Osteoblast (primary cell): ENCODE measurements around the gene SSTR5. TPM values are rescaled to one million over a fixed set of nuclear protein-coding genes. Genes with fewer than 3 reads are reported as not detected.

Experiments
- DNase-seq: peaks from one replicate; pipeline ENCODE4 v3.0.0; 2011; ENCODE audit warnings: low spot score, mixed read lengths; ENCODE audit not compliant: insufficient read length; ENCODE audit errors: missing footprints
- H2AFZ ChIP-seq: 2 replicates; pipeline ENCODE4 v1.6.0; 2011; ENCODE audit warnings: mild to moderate bottlenecking, low read length
- H3K27ac ChIP-seq: 2 replicates; pipeline ENCODE4 v1.5.1; 2011; ENCODE audit warnings: mild to moderate bottlenecking, low read depth, low read length, moderate library complexity
- H3K27me3 ChIP-seq: 2 replicates; pipeline ENCODE4 v1.6.0; 2012; ENCODE audit warnings: mild to moderate bottlenecking, control low read depth, inconsistent platforms, low read length, moderate library complexity; ENCODE audit not compliant: insufficient read depth
- H3K36me3 ChIP-seq: 2 replicates; pipeline ENCODE4 v1.5.1; 2011; ENCODE audit warnings: mild to moderate bottlenecking, low read length, control low read depth, moderate library complexity; ENCODE audit not compliant: insufficient read depth
- H3K4me1 ChIP-seq: 2 replicates; pipeline ENCODE4 v1.5.1; 2011; ENCODE audit warnings: mild to moderate bottlenecking, low read length, control low read depth, moderate library complexity; ENCODE audit not compliant: insufficient read depth
- H3K4me2 ChIP-seq: 2 replicates; pipeline ENCODE4 v1.6.0; 2011; ENCODE audit warnings: mild to moderate bottlenecking, low read length; ENCODE audit not compliant: insufficient read depth
- H3K4me3 ChIP-seq: fragments of 200-600 bp; sonication (generic); 3 replicates; pipeline ENCODE4 v1.5.1; 2012; ENCODE audit warnings: mild to moderate bottlenecking, low read length, inconsistent platforms; ENCODE audit not compliant: insufficient read depth
- H3K79me2 ChIP-seq: 2 replicates; pipeline ENCODE4 v1.6.0; 2012; ENCODE audit warnings: mild to moderate bottlenecking, low read length, control low read depth, inconsistent platforms; ENCODE audit not compliant: insufficient read depth
- H3K9me3 ChIP-seq: 2 replicates; pipeline ENCODE4 v1.5.1; 2011; ENCODE audit warnings: low read depth, low read length, control low read depth
- H4K20me1 ChIP-seq: 2 replicates; pipeline ENCODE4 v1.6.0; 2012; ENCODE audit warnings: mild to moderate bottlenecking, low read length, control low read depth; ENCODE audit not compliant: insufficient read depth
- total RNA-seq: library from RNA; depleted of rRNA; stranded (reverse); fragments of >200 nt; gene quantifications from 2 replicates; pipeline ENCODE4 v1.2.3, GENCODE V29; 2012
- TF ChIP-seq, protein P1 (sequence below): IDR thresholded peaks from 2 replicates; pipeline ENCODE4 v1.5.1; 2011; ENCODE audit warnings: mild to moderate bottlenecking, low read depth, low read length, moderate library complexity; ENCODE audit errors: extremely low read depth

The SSTR5 gene
- total RNA-seq, 1 donor = not detected

DNA sequence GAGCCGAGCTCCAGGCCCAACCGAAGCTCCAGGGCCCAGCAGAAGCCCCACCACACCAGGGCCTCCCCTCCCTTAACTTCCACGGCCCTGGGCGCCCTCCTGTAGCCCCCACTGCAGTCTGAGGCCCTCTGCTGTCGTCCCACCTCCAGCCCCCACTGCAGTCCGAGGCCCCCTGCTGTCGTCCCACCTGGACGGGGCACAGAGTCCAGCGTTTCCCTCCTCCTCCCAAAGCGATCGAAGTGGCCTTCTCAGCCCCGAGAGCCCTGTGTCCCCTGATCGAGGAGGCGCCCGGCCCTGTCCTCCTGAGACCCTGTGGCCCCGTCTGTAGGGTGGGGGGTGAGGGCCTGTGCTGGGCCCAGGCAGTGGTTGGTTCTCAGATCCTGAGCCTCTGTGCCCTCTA lies 54.6 kb downstream of the SSTR5 start:
- Histone ChIP-seq H3K4me2 (no peak overlapping the region), H3K27me3 (peaks cover under 1% of the 10 kb centered on the region)
- TF ChIP-seq, protein P1, sequence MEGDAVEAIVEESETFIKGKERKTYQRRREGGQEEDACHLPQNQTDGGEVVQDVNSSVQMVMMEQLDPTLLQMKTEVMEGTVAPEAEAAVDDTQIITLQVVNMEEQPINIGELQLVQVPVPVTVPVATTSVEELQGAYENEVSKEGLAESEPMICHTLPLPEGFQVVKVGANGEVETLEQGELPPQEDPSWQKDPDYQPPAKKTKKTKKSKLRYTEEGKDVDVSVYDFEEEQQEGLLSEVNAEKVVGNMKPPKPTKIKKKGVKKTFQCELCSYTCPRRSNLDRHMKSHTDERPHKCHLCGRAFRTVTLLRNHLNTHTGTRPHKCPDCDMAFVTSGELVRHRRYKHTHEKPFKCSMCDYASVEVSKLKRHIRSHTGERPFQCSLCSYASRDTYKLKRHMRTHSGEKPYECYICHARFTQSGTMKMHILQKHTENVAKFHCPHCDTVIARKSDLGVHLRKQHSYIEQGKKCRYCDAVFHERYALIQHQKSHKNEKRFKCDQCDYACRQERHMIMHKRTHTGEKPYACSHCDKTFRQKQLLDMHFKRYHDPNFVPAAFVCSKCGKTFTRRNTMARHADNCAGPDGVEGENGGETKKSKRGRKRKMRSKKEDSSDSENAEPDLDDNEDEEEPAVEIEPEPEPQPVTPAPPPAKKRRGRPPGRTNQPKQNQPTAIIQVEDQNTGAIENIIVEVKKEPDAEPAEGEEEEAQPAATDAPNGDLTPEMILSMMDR = no peak

DNA sequence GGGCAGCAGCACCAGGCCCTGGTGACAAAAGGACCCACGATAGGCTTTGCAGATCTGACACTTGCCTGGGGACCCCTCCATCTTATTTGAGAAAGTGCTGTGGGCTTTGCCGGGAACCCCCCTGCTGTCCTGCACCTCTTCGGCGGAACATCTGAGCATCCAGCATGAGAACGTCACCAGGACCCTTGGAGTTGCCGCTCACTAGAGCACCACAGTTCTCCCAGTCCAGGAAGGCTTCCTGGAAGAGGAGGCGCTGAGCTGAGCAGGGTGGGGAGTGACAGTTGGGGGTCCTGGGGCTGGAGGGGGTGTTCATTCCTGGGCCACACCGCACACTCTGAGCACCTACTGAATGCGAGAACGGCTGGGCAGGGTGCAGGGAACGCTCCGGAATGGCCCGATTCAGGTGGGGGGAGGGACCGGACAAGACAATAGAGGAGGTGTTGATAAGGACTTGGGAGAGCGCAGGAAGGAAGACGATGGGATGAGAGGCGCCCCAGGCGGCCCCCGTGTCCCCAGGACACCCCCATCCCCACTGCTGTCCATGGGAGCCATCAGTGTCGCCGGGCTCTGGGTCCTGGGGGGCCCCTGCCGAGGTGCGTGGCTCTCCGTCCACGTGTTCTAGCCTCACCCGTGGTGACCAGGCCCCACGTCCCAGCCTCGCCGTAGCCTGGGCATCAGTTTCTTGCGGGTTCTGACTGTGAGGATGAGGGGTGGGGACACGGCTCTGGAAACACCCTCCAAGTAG lies 55.6 kb downstream of the SSTR5 start:
- Histone ChIP-seq H3K27ac (no peak overlapping the region), H3K9me3 (no peaks in the 10 kb centered on the region), H3K27me3 (no peaks in the 10 kb centered on the region), H3K4me1 (no peaks in the 10 kb centered on the region), H3K36me3 (no peaks in the 10 kb centered on the region), H3K4me2 (no peak overlapping the region), H3K4me3 (no peak overlapping the region), H4K20me1 (no peaks in the 10 kb centered on the region), H2AFZ (no peak overlapping the region), H3K79me2 (no peaks in the 10 kb centered on the region)
- DNase-seq = no peak
- TF ChIP-seq, protein P1 = no peak

More for the DNA sequence above, 54.6 kb downstream of the SSTR5 start:
- Histone ChIP-seq H3K79me2 (no peaks in the 10 kb centered on the region), H3K4me3 (no peak overlapping the region), H4K20me1 (no peaks in the 10 kb centered on the region), H2AFZ (no peak overlapping the region), H3K4me1 (no peaks in the 10 kb centered on the region), H3K9me3 (no peaks in the 10 kb centered on the region), H3K36me3 (no peaks in the 10 kb centered on the region), H3K27ac (no peak overlapping the region)
- DNase-seq = no peak

DNA sequence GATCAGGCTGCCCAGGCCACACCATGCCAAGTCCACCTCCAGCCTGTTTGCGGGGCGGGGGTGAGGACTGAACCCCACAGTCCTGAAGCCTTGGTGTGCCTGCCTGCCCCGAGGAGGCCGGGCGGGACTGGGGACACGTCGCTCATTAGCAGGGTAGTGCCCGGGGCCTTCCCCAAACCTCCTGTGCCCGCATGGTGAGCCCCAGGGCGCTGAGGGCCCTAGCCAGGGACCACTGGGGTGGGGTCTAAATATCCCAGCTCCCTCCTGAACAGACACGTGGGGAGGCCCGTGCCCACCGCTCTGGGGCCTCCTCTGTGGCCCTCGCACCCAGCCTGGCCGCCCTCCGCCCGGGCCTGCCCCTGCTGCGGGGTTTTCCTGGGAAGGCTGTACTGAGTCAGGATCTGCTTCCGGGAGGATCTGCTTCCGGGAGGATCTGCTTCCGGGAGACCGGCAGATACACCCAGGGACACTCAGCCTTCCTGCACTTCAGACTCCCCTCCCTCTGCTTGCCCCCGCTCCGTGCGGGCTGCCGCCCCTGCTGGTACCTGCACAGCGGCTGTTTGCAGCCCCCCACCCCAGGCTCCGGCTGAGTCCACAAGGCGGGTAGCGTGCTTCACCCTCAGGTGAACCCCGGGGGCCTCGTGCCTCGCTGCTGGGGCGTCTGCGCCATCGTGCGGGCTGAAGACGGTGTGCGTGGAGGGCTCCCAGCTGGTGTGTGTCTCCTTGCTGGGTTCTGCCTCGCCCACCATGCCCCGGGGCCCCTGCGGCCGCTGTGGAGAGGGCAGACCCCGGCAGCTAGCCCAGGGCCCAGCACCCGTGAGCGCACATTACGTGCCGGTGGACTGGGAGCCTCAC lies 56.8 kb downstream of the SSTR5 start:
- H3K36me3 ChIP-seq = no peaks in the 10 kb centered on the region
- no peak overlapping the region for H3K4me2 ChIP-seq
- no peaks in the 10 kb centered on the region for H3K79me2 ChIP-seq
- H3K4me3 ChIP-seq = no peak overlapping the region
- no peaks in the 10 kb centered on the region for H4K20me1 ChIP-seq
- no peak overlapping the region for H2AFZ ChIP-seq
- no peaks in the 10 kb centered on the region for H3K27me3 ChIP-seq
- no peaks in the 10 kb centered on the region for H3K9me3 ChIP-seq
- no peaks in the 10 kb centered on the region for H3K4me1 ChIP-seq
- TF ChIP-seq, protein P1 = no peak
- DNase-seq = no peak
- no peak overlapping the region for H3K27ac ChIP-seq

DNA sequence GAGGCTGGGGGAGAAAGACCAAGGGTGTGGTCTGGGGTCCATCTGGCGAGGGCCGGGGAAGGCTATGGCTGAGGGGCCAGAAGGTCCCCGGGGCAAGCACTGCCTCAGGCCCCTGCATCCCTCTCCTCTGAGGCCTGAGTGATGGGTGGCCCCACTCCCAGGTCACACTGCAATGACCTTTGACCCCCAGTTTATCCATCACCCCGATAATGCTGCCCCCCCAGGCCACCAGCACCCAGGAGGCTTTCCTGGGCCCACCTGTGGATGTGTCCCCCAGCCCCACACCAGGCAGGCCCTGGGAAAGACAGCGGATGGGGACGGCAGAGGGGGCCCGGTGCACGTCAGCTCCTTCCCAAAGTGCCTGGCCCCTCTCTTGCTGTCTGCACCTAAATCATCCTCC lies 57.8 kb downstream of the SSTR5 start:
- H3K4me2 ChIP-seq = no peak overlapping the region
- H3K36me3 ChIP-seq = no peaks in the 10 kb centered on the region
- DNase-seq = no peak
- TF ChIP-seq, protein P1 = no peak
- no peak overlapping the region for H2AFZ ChIP-seq
- H3K4me3 ChIP-seq = no peak overlapping the region
- H3K27me3 ChIP-seq = no peaks in the 10 kb centered on the region
- no peaks in the 10 kb centered on the region for H3K4me1 ChIP-seq
- no peaks in the 10 kb centered on the region for H3K9me3 ChIP-seq
- H4K20me1 ChIP-seq = no peaks in the 10 kb centered on the region
- no peak overlapping the region for H3K27ac ChIP-seq
- no peaks in the 10 kb centered on the region for H3K79me2 ChIP-seq
